Melanocyte of skin (primary cell): ENCODE results near the gene RASGRP1. TPM values are rescaled to one million over a fixed set of nuclear protein-coding genes. Genes with fewer than 3 reads are reported as not detected.

Experiments used
- total RNA-seq, 2 donors: library from RNA; depleted of rRNA; stranded (reverse); fragments of >200 nt; gene quantifications; 2 replicates each; pipeline ENCODE4 v1.2.3, GENCODE V29; 2012

RASGRP1 gene
- under 1 TPM in 1 of 2 donors, not detected in 1; 0.69 TPM for total RNA-seq

DNA sequence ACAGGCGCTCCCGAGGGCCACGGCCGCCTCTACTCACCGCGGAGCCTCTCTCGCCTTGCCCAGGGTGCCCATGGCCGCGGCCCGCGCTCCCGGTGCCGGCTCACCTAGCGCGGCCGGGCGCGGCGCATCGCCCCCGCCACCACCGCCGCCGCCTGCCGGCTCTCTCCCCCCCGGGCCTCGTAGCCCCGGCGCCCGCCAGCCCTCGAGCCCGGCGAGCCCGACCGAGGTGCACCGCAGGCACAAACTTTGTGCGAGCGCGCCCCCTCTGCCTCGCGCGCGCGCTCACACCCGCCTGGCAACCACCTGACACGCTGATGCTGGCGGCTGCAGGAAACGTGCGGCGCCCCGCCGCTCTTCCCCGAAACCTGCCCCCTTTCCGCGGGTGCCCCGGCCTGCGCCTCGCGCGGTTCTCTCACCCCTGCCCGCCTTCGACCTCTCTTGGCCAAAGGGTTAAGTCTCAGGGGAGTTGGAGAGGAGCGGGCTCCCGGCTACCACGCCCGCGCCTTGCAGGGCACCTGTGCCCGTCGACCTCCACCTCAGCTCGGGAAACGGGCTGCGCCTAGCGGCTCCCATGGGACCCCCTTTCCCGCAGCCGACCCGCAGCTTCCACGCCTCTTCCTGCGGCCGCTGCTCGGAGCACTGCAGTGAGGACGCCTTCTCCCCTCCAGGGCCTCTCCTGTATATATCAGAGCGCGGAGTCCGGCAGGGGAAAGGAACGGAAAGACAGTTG, at the start of gene RASGRP1:
Gene RASGRP1, minus strand, starts transcription at position 258 of the 730 bp plus-strand sequence. Its CDS starts 186 bp downstream, at position 72.

DNA sequence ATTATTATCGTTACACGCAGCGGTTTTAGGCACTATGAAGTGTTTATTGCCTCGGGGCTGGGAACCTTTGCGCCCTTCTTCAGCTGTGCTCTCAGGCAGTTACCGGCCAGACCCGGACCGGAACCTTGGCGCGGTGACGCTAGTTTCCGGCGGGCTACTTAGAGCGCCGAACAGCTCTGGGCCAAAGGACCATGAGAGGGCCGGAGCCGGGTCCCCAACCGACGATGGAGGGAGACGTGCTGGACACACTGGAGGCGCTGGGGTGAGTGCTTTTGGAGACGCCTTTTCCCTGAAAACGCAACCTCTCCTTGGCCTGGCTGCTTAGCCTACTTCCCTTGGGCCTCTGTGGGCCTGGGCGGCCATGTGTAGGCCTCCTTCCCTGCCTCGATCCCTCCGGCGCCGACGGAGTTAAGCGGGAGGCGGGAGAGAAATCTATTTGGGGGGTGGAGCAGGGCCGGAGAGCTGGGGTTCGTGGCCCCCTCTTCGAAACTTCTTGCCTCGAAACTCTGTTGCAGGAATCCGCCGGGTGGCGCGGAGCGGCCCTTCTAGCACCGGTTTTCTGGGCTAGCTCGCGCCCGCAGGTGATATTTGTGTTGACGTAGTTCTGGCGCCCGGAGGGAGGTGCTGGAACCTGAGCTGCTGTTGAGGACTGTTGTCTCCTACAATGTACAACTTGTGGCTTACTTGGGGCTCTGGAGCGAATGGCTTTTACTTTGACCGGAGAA, 110.5 kb downstream of the RASGRP1 start, which contains the start of gene FAM98B:
Gene FAM98B, plus strand, starts transcription at position 157 of the 725 bp plus-strand sequence. Its CDS starts 35 bp downstream, at position 192.

Other genes starting within 250 kb of the RASGRP1 start
- 1 to 10 TPM; 6.0 to 7.9 TPM for gene FAM98B, start 110.7 kb downstream of the RASGRP1 start, total RNA-seq